Transverse colon (tissue), 4 donors: Measurements from ENCODE around the gene CCNJL. TPM values are rescaled to one million over a fixed set of nuclear protein-coding genes. Genes with fewer than 3 reads are reported as not detected.

ENCODE experiments used
- DNase-seq: peaks from one replicate; pipeline ENCODE4 v3.0.0-alpha.2; 2019
- H3K27ac ChIP-seq, 4 donors: fragments of 200-600 bp; sonication (generic); 2 replicates each; pipeline ENCODE4 v1.5.1; 2016 to 2018; ENCODE audit warnings: inconsistent platforms in 4 of 4
- H3K27me3 ChIP-seq: fragments of 200-600 bp; sonication (generic); 2 replicates; pipeline ENCODE4 v1.5.1; 2017; ENCODE audit warnings: inconsistent platforms
- H3K36me3 ChIP-seq, 4 donors: fragments of 200-600 bp; sonication (generic); 2 replicates each; pipeline ENCODE4 v1.5.1; 2017 to 2019; ENCODE audit warnings: inconsistent platforms in 4 of 4
- H3K4me1 ChIP-seq, 4 donors: fragments of 200-600 bp; sonication (generic); 2 replicates each; pipeline ENCODE4 v1.5.1; 2017 to 2020; ENCODE audit warnings: inconsistent platforms in 4 of 4
- H3K4me3 ChIP-seq, 4 donors: fragments of 200-600 bp; sonication (generic); 1 replicate in 1 of 4; 2 replicates in 3 of 4; pipeline versions ENCODE4 v1.5.1 to v1.6.1; 2017 to 2019; ENCODE audit warnings: inconsistent platforms in 4 of 4
- H3K9me3 ChIP-seq, 2 donors: fragments of 200-600 bp; sonication (generic); 2 replicates each; pipeline ENCODE4 v1.5.1; 2017 to 2019; ENCODE audit warnings: inconsistent platforms in 2 of 2
- CTCF ChIP-seq, 5 experiments: fragments of 200-600 bp in 3 of 5; fragments of 450-650 bp in 2 of 5; sonication (generic) in 3 of 5; IDR thresholded peaks; 1 replicate in 2 of 5; 2 replicates in 3 of 5; pipeline ENCODE4 v1.5.1; 2016 to 2017; ENCODE audit warnings: antibody characterized with exemption in 5 of 5, inconsistent platforms in 3 of 5, mild to moderate bottlenecking in 2 of 5, moderate library complexity in 1 of 5
- EP300 ChIP-seq: sonication (generic); formaldehyde crosslinking; IDR thresholded peaks from one replicate; pipeline ENCODE4 v1.6.1; 2017; ENCODE audit warnings: antibody characterized with exemption, low read depth
- POLR2A ChIP-seq: fragments of 450-650 bp; IDR thresholded peaks from one replicate; pipeline ENCODE4 v1.6.1; 2016; ENCODE audit warnings: antibody characterized with exemption, mild to moderate bottlenecking, moderate library complexity
- POLR2AphosphoS5 ChIP-seq, 3 donors: sonication (generic); formaldehyde crosslinking; IDR thresholded peaks; one replicate each; pipeline ENCODE4 v1.6.1; 2016; ENCODE audit warnings: antibody characterized with exemption in 3 of 3
- WGBS, 2 donors: methylation state at CpG; one replicate each; pipeline ENCODE4 v1.1.5; 2018; ENCODE audit warnings: low coverage in 1 of 2; 5-methylcytosine and 5-hydroxymethylcytosine counted together
- in situ Hi-C, 4 donors: fragments of 200-750 bp; cut with MboI; loops; one replicate each; pipeline versions ENCODE4 v1.15.0 to v1.15.1; 2017; ENCODE audit warnings: low sequenced_read_pairs in 3 of 4, low pct_ligation_motif_present in 1 of 4, low pct_unique_long_range_greater_than_20kb in 1 of 4
- intact Hi-C: fragments of 100-400 bp; cut with DNase I; formaldehyde crosslinking; loops from one replicate; pipeline ENCODE4 v1.15.1; 2023; ENCODE audit warnings: low total_unique reads
- total RNA-seq, 4 donors: library from RNA; depleted of rRNA; stranded (reverse); fragments of >200 nt; gene quantifications; one replicate each; pipeline ENCODE4 v1.1.0, GENCODE V29; 2016

CCNJL gene
- total RNA-seq, 4 donors from 2014 or later = 23.9 to 37.6 (median 28.3) TPM

DNA sequence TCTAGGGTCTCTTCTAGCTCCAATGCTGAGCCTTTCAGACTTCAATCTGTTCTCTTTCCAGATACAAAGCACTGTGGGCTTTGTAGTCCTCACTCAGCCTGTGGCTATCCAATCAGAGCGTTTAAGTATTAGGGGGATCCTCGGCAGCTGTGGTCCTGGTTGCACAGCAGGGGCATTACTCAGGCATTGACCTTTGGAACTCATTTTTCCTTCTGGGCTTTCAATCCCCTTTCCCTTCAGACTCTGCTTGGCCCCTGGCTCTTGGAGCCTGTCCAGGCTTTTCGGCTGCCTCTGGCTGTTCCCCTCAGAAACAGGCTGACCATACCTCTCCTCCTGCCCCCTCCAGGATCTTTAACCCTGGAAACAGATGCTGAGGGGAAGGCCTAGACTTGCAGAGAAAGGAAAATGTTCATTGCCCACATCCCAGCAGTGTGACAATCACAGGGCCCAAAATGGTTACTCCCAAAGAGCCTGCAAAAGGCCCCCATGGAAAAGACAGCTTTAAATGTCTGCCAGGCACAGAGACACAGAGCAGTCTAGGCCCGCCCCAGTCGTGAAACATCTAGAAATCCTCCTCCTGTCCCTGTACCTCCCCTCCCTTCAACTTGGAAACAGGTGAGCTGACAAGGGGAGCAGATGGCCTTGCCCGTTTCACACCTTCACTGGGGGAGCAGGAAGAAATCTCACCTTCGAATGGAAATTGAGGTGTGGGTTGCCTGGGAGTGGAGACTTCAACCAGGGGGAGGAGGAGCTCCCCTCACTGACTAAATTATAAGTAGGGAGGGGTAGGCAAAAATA is 44.4 kb upstream of the CCNJL start:
- 58% methylated on average over 7 of the region's 7 CpGs; no CpG with 5 or more reads in 1 of the 2 donors for WGBS, 2 donors
- in situ Hi-C loops (no loop called here), intact Hi-C loops (no loop called here)
- Histone ChIP-seq H3K4me1 (peaks cover 0 to 25% (median 6%) of the 10 kb centered on the region in 4 donors), H3K27me3 (no peaks in the 10 kb centered on the region), H3K4me3 (no peak overlapping the region), H3K27ac (peak overlapping the region in 1 of 4 donors; percentile 63), H3K9me3 (no peaks in the 10 kb centered on the region), H3K36me3 (no peaks in the 10 kb centered on the region)
- TF ChIP-seq EP300 = no peak
- TF ChIP-seq POLR2A = no peak
- no peak for TF ChIP-seq POLR2AphosphoS5 (IDR thresholded peaks at IDR 0.05)
- DNase-seq = no peak

DNA sequence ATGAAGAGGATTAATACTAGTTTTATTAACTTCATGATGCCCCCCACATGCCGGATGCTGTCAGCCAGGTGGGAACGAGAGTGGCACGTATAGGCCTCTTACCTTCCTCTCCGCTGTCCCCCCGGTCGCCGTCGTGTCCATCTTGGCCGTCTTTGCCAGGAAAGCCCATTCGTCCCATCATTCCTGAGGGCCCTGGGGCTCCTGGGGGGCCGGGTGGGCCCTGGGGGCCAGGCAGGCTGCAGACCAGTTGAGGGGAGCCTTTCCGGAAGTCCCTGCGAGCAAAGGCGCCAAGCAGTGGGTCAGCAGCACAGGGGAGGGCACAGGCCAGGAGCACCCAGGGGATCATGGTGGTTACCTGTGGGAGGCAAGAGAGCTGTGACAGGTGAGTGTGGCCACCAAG is 42.3 kb upstream of the CCNJL start:
- Histone ChIP-seq H3K27me3 (no peaks in the 10 kb centered on the region), H3K4me1 (peaks cover 0 to 16% (median 3%) of the 10 kb centered on the region in 4 donors), H3K36me3 (no peaks in the 10 kb centered on the region), H3K9me3 (no peaks in the 10 kb centered on the region), H3K27ac (no peak overlapping the region), H3K4me3 (no peak overlapping the region)
- TF ChIP-seq EP300 (no peak), POLR2A (no peak), CTCF (IDR thresholded peaks at IDR 0.05) (no peak), POLR2AphosphoS5 (IDR thresholded peaks at IDR 0.05) (no peak)
- intact Hi-C loops = no loop called here
- in situ Hi-C loops = no loop called here
- WGBS, 2 donors = 76 to 95% methylated on average over 7 to 14 of the region's 14 CpGs
- no peak for DNase-seq

- DNase-seq = no peak
- 80 to 86% methylated on average over 2 to 8 of the region's 8 CpGs for WGBS, 2 donors
- no peak overlapping the region for H3K4me3 ChIP-seq
- no peak for TF ChIP-seq CTCF (IDR thresholded peaks at IDR 0.05)
- in situ Hi-C loops = no loop called here
- H3K27me3 ChIP-seq = no peaks in the 10 kb centered on the region
- intact Hi-C loops = no loop called here
- H3K4me1 ChIP-seq = peaks cover 0 to 5% (median 0%) of the 10 kb centered on the region in 4 donors
- H3K36me3 ChIP-seq = no peaks in the 10 kb centered on the region
- no peak overlapping the region for H3K27ac ChIP-seq
- no peaks in the 10 kb centered on the region for H3K9me3 ChIP-seq
Observed at GRCh38 chr5:160353379-160353778, 41.0 kb upstream of the CCNJL start.

DNA sequence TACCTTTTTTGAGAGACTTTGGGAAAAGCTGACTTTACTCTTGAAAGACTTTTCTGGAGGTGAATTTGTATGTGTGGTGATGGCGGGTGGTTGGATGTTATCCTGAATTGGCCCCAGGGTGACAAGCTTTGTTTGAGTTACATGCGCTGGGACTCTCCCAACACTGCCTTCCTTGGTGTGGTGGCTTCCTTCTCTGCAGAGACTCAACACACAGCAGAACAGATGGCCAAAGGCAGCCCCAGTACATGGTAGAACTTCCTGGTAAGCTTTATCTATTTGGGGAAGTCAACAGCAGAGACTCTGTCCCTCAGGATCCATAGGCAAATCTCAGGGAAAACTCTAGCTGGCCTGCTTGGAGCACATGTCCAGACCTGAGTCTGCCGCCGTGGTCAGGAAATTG is 39.9 kb upstream of the CCNJL start:
- 90% methylated on average over 4 of the region's 4 CpGs; no CpG with 5 or more reads in 1 of the 2 donors for WGBS, 2 donors
- intact Hi-C loops = no loop called here
- no peaks in the 10 kb centered on the region for H3K4me1 ChIP-seq
- no peaks in the 10 kb centered on the region for H3K27me3 ChIP-seq
- no peak overlapping the region for H3K27ac ChIP-seq
- in situ Hi-C loops = no loop called here
- H3K9me3 ChIP-seq = no peaks in the 10 kb centered on the region
- no peak overlapping the region for H3K4me3 ChIP-seq
- TF ChIP-seq CTCF (IDR thresholded peaks at IDR 0.05) = no peak
- TF ChIP-seq EP300 = no peak
- TF ChIP-seq POLR2A = no peak
- TF ChIP-seq POLR2AphosphoS5 (IDR thresholded peaks at IDR 0.05) = no peak
- DNase-seq = no peak
- no peaks in the 10 kb centered on the region for H3K36me3 ChIP-seq
